Lung (tissue), 12 donors: ENCODE results near the gene UBE2H. TPM values are rescaled to one million over a fixed set of nuclear protein-coding genes. Genes with fewer than 3 reads are reported as not detected.
A peak's percentile ranks its signal among the peaks of the same experiment; 100 is the strongest.

Experiments
- ATAC-seq: fragments of 200-7000 bp; cut with Tn5 transposase; one replicate; pipeline ENCODE4 v1.9.1; 2020; ENCODE audit warnings: moderate number of reproducible peaks; ENCODE audit not compliant: insufficient read depth, low FRiP score
- DNase-seq, 3 donors: peaks; one replicate each; pipeline ENCODE4 v3.0.0-alpha.2; 2013 to 2017
- H3K27ac ChIP-seq, 2 donors: one replicate each; pipeline ENCODE4 v1.5.1; 2013; ENCODE audit warnings: mild to moderate bottlenecking in 2 of 2, moderate library complexity in 2 of 2, control low read depth in 1 of 2, inconsistent platforms in 1 of 2, low read depth in 1 of 2, low read length in 1 of 2
- H3K27me3 ChIP-seq, 3 donors: one replicate each; pipeline ENCODE4 v1.5.1; 2013; ENCODE audit warnings: low read length in 2 of 3; ENCODE audit not compliant: control insufficient read depth in 3 of 3, insufficient read depth in 3 of 3
- H3K36me3 ChIP-seq, 4 donors: one replicate each; pipeline ENCODE4 v1.5.1; 2013; ENCODE audit warnings: low read length in 4 of 4, mild to moderate bottlenecking in 1 of 4, moderate library complexity in 1 of 4; ENCODE audit not compliant: control insufficient read depth in 4 of 4, insufficient read depth in 4 of 4
- H3K4me1 ChIP-seq, 5 donors: one replicate each; pipeline ENCODE4 v1.5.1; 2013; ENCODE audit warnings: low read length in 5 of 5, mild to moderate bottlenecking in 2 of 5, moderate library complexity in 1 of 5; ENCODE audit not compliant: control insufficient read depth in 5 of 5, insufficient read depth in 5 of 5
- H3K4me3 ChIP-seq: one replicate; pipeline ENCODE4 v1.5.1; 2013; ENCODE audit warnings: mild to moderate bottlenecking, control low read depth, moderate library complexity
- H3K9ac ChIP-seq, 2 donors: one replicate each; pipeline ENCODE4 v1.5.1; 2013; ENCODE audit warnings: low read length in 2 of 2, control low read depth in 1 of 2; ENCODE audit not compliant: insufficient read depth in 1 of 2
- H3K9me3 ChIP-seq, 4 donors: one replicate each; pipeline ENCODE4 v1.5.1; 2013; ENCODE audit warnings: low read length in 3 of 4, mild to moderate bottlenecking in 1 of 4, moderate library complexity in 1 of 4; ENCODE audit not compliant: control insufficient read depth in 4 of 4, insufficient read depth in 3 of 4
- WGBS, 2 donors: extraction: QIAGEN DNeasy Blood & Tissue Kit; methylation state at CpG; one replicate each; pipeline ENCODE4 v1.1.7; 2013; 5-methylcytosine and 5-hydroxymethylcytosine counted together
- polyA plus RNA-seq, 2 donors: library from polyadenylated mRNA; stranded (reverse); fragments of 200-250 nt; gene quantifications; one replicate each; pipeline ENCODE4 v1.2.1, GENCODE V29; 2013
- total RNA-seq, 2 donors: library from RNA; depleted of rRNA in 1 of 2; stranded (reverse); fragments of >200 nt in 1 of 2; gene quantifications; one replicate each; pipeline ENCODE4 v1.2.1, GENCODE V29; 2014 to 2021
- TF ChIP-seq, protein P1 (sequence below): IDR thresholded peaks from 2 replicates; pipeline ENCODE4 v1.5.1; 2012; ENCODE audit warnings: mild to moderate bottlenecking; ENCODE audit errors: control extremely low read depth, extremely low read depth
- donor health status: control.
- donor health status: control.
- donor health status: Bipolar disorder and iron deficiency.
- donor health status: healthy.
- donor health status: DM: yes; HTN: yes; CAD: no.

UBE2H gene
- total and polyA plus RNA-seq, 4 donors, result 23.0 to 102 (median 49.7) TPM

DNA sequence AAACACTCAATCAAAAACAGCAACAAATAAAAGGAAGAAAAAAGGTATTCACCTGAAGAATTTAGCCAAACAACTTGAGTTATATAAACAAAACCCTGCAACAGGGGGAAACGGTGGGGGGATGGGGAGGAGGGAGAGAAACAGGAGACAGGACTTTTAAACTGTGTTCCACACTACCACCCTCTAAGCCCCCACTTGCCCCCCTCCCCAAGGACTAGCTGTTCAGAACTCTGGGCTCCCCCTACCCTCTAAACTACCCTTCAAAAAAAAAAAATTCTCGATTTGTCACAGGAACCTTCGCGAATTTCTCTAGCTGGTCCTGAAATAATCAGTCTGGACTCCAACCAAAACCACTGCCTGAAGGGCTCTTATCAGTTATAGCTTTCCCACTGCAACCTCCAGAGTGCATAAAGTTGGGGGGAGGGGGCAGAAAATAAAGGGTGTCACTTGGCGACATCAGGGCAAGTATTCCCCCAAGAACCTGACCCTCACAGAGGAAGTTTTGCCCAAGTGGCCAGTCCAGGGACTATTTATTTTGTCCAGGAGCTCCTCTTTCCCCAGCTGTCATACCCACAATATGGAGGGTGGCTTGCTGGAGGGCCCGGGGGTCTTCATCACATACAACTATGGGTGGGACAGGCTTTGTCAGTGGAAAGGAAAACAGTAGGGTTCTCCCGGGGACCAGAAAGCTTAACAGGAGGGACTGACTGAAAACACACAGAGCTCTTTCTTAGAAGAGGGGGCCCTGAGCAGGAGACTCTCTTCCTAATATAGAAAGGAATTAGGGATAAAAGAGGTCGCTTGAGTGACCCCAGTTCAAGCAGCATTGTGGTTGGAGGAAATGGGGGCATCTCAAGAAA lies 1.3 kb downstream of the UBE2H start:
- ATAC-seq, result no peak
- 0 to 1% methylated on average over 8 of the region's 8 CpGs for WGBS, 2 donors
- DNase-seq, result peak; percentile 52 to 74 (median 74)

DNA sequence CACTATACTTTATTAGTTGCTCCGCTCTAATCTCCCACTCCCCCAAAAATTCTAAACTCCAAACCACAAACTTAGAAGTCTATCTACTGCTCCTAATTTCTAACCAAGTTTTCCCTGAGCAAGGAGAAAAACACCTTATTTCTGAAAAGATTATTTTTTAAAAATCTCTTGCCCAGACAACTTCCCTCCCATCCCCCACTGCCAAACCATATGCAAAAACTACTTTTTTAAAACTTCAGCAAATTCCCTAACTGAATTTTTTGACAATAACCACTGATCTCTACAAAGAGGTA lies 1.9 kb downstream of the UBE2H start:
- H3K9ac ChIP-seq, result peak overlapping the region; percentile 89 to 93
- H3K27me3 ChIP-seq, result no peaks in the 10 kb centered on the region
- 28 to 53% methylated on average over 1 of the region's 1 CpG for WGBS, 2 donors
- ATAC-seq (no peak), DNase-seq (no peak)
- no peak overlapping the region for H3K4me3 ChIP-seq
- TF ChIP-seq, protein P1, sequence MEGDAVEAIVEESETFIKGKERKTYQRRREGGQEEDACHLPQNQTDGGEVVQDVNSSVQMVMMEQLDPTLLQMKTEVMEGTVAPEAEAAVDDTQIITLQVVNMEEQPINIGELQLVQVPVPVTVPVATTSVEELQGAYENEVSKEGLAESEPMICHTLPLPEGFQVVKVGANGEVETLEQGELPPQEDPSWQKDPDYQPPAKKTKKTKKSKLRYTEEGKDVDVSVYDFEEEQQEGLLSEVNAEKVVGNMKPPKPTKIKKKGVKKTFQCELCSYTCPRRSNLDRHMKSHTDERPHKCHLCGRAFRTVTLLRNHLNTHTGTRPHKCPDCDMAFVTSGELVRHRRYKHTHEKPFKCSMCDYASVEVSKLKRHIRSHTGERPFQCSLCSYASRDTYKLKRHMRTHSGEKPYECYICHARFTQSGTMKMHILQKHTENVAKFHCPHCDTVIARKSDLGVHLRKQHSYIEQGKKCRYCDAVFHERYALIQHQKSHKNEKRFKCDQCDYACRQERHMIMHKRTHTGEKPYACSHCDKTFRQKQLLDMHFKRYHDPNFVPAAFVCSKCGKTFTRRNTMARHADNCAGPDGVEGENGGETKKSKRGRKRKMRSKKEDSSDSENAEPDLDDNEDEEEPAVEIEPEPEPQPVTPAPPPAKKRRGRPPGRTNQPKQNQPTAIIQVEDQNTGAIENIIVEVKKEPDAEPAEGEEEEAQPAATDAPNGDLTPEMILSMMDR, result no peak
- peak overlapping the region in 1 of 2 donors; percentile 98 for H3K27ac ChIP-seq
- no peaks in the 10 kb centered on the region for H3K9me3 ChIP-seq
- H3K4me1 ChIP-seq, result peaks cover 3 to 41% (median 8%) of the 10 kb centered on the region in 5 donors
- H3K36me3 ChIP-seq, result peaks cover 0 to 6% (median under 1%) of the 10 kb centered on the region in 4 donors

More for the DNA sequence above, 1.3 kb downstream of the UBE2H start:
- H3K9me3 ChIP-seq, result no peaks in the 10 kb centered on the region
- no peaks in the 10 kb centered on the region for H3K27me3 ChIP-seq
- H3K27ac ChIP-seq, result peak overlapping the region; percentile 98
- TF ChIP-seq, protein P1, result no peak
- peak overlapping the region; percentile 89 to 93 for H3K9ac ChIP-seq
- H3K4me3 ChIP-seq, result peak overlapping the region; percentile 85
- peaks cover 3 to 41% (median 8%) of the 10 kb centered on the region in 5 donors for H3K4me1 ChIP-seq
- H3K36me3 ChIP-seq, result peaks cover 0 to 6% (median under 1%) of the 10 kb centered on the region in 4 donors

DNA sequence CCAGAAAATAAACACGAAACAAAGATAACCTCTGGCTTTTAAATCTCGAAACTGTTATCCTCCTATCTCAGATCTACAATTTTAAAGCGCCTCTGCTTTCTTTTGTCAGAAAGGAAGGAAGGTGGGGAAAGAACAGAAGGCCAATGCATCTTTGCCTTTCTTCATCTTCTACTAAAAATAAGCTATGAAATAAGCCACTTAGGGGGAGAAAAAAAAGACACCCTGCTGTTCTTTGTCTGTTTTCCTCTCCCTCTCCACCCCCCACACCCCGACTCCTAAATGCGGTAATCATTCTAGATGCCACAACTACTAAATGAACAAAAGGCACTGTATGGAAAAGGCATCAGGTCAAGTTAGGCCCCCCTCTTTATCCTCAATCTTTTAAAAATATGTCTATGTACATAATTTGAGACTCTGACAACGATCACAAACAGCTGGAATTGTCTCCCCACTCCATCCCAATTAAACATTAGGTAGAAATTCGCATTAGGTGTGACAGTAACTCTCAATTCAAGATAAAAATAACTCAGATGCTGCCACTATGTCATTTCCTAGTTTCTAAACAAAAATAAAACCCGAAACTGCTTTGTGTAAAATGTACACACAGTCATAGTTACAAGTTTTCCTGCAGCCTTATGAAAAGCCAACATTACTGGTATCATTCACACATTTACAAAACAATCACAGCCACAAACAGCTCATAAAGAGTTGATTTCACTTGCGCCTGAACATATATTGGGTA lies 2.4 kb downstream of the UBE2H start:
- Histone ChIP-seq H3K27ac (peak overlapping the region; percentile 67 to 98), H3K4me3 (no peak overlapping the region), H3K27me3 (no peaks in the 10 kb centered on the region), H3K4me1 (peaks cover 3 to 41% (median 8%) of the 10 kb centered on the region in 5 donors), H3K9ac (peak overlapping the region; percentile 41 to 93), H3K9me3 (no peaks in the 10 kb centered on the region), H3K36me3 (peaks cover 0 to 6% (median under 1%) of the 10 kb centered on the region in 4 donors)
- WGBS, 2 donors, result 12 to 18% methylated on average over 9 of the region's 9 CpGs
- ATAC-seq (no peak), DNase-seq (peak; percentile 51 to 73 (median 66))
- TF ChIP-seq, protein P1, result no peak
